ENCODE data around the gene LY86. TPM values are rescaled to one million over a fixed set of nuclear protein-coding genes. Genes with fewer than 3 reads are reported as not detected.

The LY86 gene
- total RNA-seq, 4 donors from 2014 or later: 0.73 to 4.4 TPM; not detected in 2

DNA sequence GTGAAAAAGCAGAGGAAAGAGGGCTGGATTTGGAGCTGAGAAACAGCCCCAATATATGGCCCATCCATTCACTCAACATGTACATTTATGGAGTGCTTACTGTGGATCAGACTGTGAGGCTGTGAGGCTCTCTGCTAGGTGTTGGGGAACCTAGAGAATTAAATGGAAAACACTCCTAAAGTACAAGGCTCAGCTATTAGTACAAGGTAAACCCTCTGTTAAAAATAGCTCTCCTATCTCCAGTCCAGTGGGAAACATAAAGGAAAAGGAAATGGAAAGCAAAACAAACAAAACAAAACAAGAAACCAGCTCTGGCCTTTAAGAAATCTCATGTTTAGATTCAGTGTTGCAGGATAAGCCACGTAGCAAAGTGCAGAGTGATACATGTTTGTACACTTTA, 35.0 kb downstream of the LY86 start:
- Histone ChIP-seq H3K27me3 (no peaks in the 10 kb centered on the region), H3K4me3 (no peak overlapping the region), H3K9me3 (no peaks in the 10 kb centered on the region), H3K36me3 (no peaks in the 10 kb centered on the region), H3K27ac (no peak overlapping the region), H3K4me1 (no peaks in the 10 kb centered on the region)
- no peak for DNase-seq
- TF ChIP-seq POLR2A (IDR thresholded peaks at IDR 0.05): no peak
- TF ChIP-seq, protein P1, sequence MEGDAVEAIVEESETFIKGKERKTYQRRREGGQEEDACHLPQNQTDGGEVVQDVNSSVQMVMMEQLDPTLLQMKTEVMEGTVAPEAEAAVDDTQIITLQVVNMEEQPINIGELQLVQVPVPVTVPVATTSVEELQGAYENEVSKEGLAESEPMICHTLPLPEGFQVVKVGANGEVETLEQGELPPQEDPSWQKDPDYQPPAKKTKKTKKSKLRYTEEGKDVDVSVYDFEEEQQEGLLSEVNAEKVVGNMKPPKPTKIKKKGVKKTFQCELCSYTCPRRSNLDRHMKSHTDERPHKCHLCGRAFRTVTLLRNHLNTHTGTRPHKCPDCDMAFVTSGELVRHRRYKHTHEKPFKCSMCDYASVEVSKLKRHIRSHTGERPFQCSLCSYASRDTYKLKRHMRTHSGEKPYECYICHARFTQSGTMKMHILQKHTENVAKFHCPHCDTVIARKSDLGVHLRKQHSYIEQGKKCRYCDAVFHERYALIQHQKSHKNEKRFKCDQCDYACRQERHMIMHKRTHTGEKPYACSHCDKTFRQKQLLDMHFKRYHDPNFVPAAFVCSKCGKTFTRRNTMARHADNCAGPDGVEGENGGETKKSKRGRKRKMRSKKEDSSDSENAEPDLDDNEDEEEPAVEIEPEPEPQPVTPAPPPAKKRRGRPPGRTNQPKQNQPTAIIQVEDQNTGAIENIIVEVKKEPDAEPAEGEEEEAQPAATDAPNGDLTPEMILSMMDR (IDR thresholded peaks at IDR 0.05): no peak
- intact Hi-C loops (cut with DNase I; ENCODE audit: low total_unique reads): no loop called here

DNA sequence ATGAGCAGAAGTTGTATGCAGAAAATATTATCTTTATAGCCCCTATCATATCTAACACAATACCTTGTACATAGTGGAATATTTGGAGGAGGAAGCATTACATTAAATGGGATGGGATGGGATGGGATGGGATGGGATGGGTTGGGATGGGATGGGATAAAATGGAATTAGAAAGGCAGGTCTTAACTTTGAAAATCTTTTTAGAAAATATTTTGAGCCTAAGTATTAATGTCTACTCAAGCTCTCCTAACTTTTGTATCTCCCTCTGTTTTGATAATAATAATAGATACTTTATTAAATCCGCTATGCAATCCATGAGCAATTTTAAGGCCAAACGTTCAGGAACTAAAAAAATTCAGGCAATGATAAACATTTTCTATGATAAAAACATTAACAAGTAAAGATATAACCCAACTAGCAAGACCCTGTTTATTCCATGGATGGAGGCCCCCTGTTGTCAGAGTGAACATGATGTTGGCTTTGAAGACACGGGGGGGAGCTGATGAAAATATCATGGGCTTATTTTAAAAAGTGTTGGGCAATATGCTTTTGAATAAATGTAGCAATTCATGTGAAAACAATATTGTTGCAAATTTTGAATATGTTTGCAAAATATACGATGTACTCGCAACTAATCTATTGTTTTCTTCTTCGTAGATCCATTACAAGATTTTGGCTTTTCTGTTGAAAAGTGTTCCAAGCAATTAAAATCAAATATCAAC, 35.9 kb downstream of the LY86 start:
- H3K4me3 ChIP-seq: no peak overlapping the region
- intact Hi-C loops (cut with DNase I; ENCODE audit: low total_unique reads): no loop called here
- no peak for DNase-seq

DNA sequence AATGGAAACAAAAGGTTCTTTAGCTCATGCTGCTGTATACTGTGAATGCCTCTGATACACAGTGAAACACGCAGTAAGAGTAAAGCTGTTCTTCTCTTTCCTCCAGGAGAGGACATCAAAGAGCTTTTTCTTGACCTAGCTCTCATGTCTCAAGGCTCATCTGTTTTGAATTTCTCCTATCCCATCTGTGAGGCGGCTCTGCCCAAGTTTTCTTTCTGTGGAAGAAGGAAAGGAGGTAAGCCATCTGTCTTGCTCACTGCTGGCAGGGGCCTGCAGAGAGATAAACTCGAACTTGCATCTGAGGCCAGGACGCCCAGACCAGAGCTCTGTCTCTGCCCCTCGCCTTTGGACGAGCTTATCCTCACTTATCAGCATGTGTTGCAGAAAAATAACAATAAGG, 37.7 kb downstream of the LY86 start:
- peak overlapping the region; percentile 28 to 45 for H3K27ac ChIP-seq
- H3K36me3 ChIP-seq: no peaks in the 10 kb centered on the region
- TF ChIP-seq, protein P1 (IDR thresholded peaks at IDR 0.05): no peak
- TF ChIP-seq POLR2A (IDR thresholded peaks at IDR 0.05): no peak
- no peak for DNase-seq
- intact Hi-C loops (cut with DNase I; ENCODE audit: low total_unique reads): no loop called here
- H3K4me1 ChIP-seq: no peaks in the 10 kb centered on the region
- no peaks in the 10 kb centered on the region for H3K9me3 ChIP-seq
- H3K27me3 ChIP-seq: no peaks in the 10 kb centered on the region
- no peak overlapping the region for H3K4me3 ChIP-seq

More for the DNA sequence above, 35.9 kb downstream of the LY86 start:
- Histone ChIP-seq H3K4me1 (no peaks in the 10 kb centered on the region), H3K27me3 (no peaks in the 10 kb centered on the region), H3K9me3 (no peaks in the 10 kb centered on the region), H3K36me3 (no peaks in the 10 kb centered on the region), H3K27ac (no peak overlapping the region)
- TF ChIP-seq, protein P1 (IDR thresholded peaks at IDR 0.05): no peak
- TF ChIP-seq POLR2A (IDR thresholded peaks at IDR 0.05): no peak

DNA sequence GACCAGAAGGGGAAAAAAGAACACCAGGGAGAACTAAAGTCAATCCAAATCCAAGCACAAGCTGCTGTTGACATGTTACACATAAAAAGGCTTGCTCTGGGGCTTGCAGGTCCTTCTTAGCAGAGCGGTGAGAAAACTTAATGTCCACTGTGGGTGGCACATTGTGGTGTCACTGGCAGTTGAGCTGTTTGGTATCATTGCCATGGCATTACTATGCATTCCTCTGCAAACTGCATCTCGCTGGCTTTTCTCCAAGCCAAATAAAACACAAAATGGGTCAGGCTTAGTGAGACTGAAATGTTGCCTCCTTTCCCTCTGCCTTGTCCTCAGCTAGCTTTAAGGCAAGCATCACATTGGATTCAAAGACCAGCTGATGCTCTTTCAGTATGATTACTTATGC, 40.9 kb downstream of the LY86 start:
- intact Hi-C loops (cut with DNase I; ENCODE audit: low total_unique reads): no loop called here
- Histone ChIP-seq H3K36me3 (no peaks in the 10 kb centered on the region), H3K4me3 (no peak overlapping the region), H3K27ac (no peak overlapping the region), H3K9me3 (no peaks in the 10 kb centered on the region), H3K27me3 (no peaks in the 10 kb centered on the region), H3K4me1 (peaks cover 0 to 5% of the 10 kb centered on the region in 2 donors)
- DNase-seq: no peak
- no peak for TF ChIP-seq POLR2A (IDR thresholded peaks at IDR 0.05)
- TF ChIP-seq, protein P1 (IDR thresholded peaks at IDR 0.05): no peak

DNA sequence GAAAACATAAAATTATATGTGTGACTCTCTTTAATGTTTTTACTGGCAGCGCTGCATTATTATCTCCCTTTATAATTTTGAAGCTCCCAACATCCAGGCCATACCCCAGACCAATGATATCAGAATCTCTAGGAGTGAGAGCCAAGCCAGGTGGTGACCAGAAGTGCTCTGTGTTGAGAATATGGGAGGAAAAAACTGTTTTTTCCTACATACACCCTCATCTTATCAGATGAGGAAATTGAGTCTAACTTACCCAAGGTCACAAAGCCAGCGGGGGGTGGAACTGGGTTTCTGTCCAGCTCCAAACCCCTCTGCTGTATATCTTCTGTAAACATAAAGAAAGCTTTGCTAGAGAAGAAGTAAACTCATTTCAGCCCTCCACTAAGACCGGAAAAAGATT, 42.5 kb downstream of the LY86 start:
- no peak for TF ChIP-seq POLR2A (IDR thresholded peaks at IDR 0.05)
- TF ChIP-seq, protein P1 (IDR thresholded peaks at IDR 0.05): no peak
- H3K27me3 ChIP-seq: no peaks in the 10 kb centered on the region
- no peak for DNase-seq
- no peaks in the 10 kb centered on the region for H3K36me3 ChIP-seq
- intact Hi-C loops (cut with DNase I; ENCODE audit: low total_unique reads): no loop called here
- H3K27ac ChIP-seq: peak overlapping the region in 1 of 2 donors; percentile 63
- peaks cover 0 to 5% of the 10 kb centered on the region in 2 donors for H3K4me1 ChIP-seq
- H3K4me3 ChIP-seq: no peak overlapping the region
- no peaks in the 10 kb centered on the region for H3K9me3 ChIP-seq

Data from uterus (tissue), 4 donors.